Kidney (tissue), 14 donors: ENCODE data around the gene TBCD. TPM values are rescaled to one million over a fixed set of nuclear protein-coding genes. Genes with fewer than 3 reads are reported as not detected.

Source experiments
- DNase-seq, 5 donors: peaks; one replicate each; pipeline ENCODE4 v3.0.0-alpha.2; 2013 to 2020
- FAIRE-seq: peaks from 2 replicates; lab custom pipeline; 2012; peaks lifted over from hg19 to GRCh38; lab: Jason Lieb, UNC
- H3K27ac ChIP-seq, 2 donors: one replicate each; pipeline ENCODE4 v1.7.0; 2013; ENCODE audit warnings: low read depth in 2 of 2, low read length in 2 of 2, inconsistent platforms in 1 of 2
- H3K27me3 ChIP-seq: one replicate; pipeline ENCODE4 v1.7.1; 2013; ENCODE audit warnings: low read length, inconsistent platforms; ENCODE audit not compliant: control insufficient read depth, insufficient read depth
- H3K36me3 ChIP-seq, 3 donors: one replicate each; pipeline versions ENCODE4 v1.7.0 to v1.7.1; 2013; ENCODE audit warnings: low read length in 3 of 3, control low read depth in 1 of 3, inconsistent platforms in 1 of 3; ENCODE audit not compliant: insufficient read depth in 3 of 3, control insufficient read depth in 2 of 3
- H3K4me1 ChIP-seq, 3 donors: one replicate each; pipeline versions ENCODE4 v1.7.0 to v1.7.1; 2013; ENCODE audit warnings: low read length in 3 of 3, inconsistent platforms in 1 of 3, low read depth in 1 of 3; ENCODE audit not compliant: control insufficient read depth in 2 of 3, insufficient read depth in 2 of 3
- H3K4me3 ChIP-seq, 3 donors: one replicate each; pipeline versions ENCODE4 v1.7.0 to v1.8.1; 2013; ENCODE audit warnings: low read length in 3 of 3, control low read depth in 1 of 3, inconsistent platforms in 1 of 3
- H3K9ac ChIP-seq, 3 donors: one replicate each; pipeline versions ENCODE4 v1.7.0 to v1.7.1; 2013; ENCODE audit warnings: low read length in 3 of 3, control low read depth in 1 of 3, inconsistent platforms in 1 of 3
- H3K9me3 ChIP-seq, 3 donors: one replicate each; pipeline versions ENCODE4 v1.7.0 to v1.7.1; 2013; ENCODE audit warnings: low read length in 3 of 3, control low read depth in 1 of 3, inconsistent platforms in 1 of 3; ENCODE audit not compliant: control insufficient read depth in 2 of 3, insufficient read depth in 1 of 3
- CTCF ChIP-seq: IDR thresholded peaks from 3 replicates; pipeline ENCODE4 v1.5.1; 2012; ENCODE audit warnings: mild to moderate bottlenecking, moderate library complexity, borderline replicate concordance; ENCODE audit not compliant: insufficient read depth; ENCODE audit errors: extremely low read depth
- intact Hi-C: fragments of 100-400 bp; cut with DNase I; formaldehyde crosslinking; loops from one replicate; pipeline ENCODE4 v1.11.1; 2022
- polyA plus RNA-seq: library from polyadenylated mRNA; stranded (reverse); fragments of 350-450 nt; fragmentation: Illumina TruSeq; extraction: RNeasy Lipid Tissue Mini Kit (QIAGEN cat#74804); gene quantifications from one replicate; pipeline ENCODE4 v1.2.3, GENCODE V29; 2014; ENCODE audit warnings: low read depth, low replicate concordance; ENCODE audit not compliant: insufficient read depth
- total RNA-seq: library from RNA; stranded (reverse); fragmentation: NEBNext Ultra II Directional; extraction: Animal tissue kit (Norgen Biotek cat#: 25700); gene quantifications from one replicate; pipeline ENCODE4 v1.2.1, GENCODE V29; 2021
- donor health status: control.
- donor health status: control.
- donor health status: control.
- donor health status: control.
- donor health status: control.
- donor health status: DM: yes; HTN: yes; CAD: no.
- donor health status: Normal renal cell carcinoma (clear cell type).

Gene TBCD
- total and polyA plus RNA-seq, 2 donors from 2014 or later, result 72.8 to 78.7 TPM

- FAIRE-seq (no peak), DNase-seq (peak in 1 of 5 donors; percentile 57)
- no peak overlapping the region for H3K27ac ChIP-seq
- no peak overlapping the region for H3K9ac ChIP-seq
- no peak for TF ChIP-seq CTCF
- no peaks in the 10 kb centered on the region for H3K4me1 ChIP-seq
- H3K27me3 ChIP-seq, result no peaks in the 10 kb centered on the region
- no peak overlapping the region for H3K4me3 ChIP-seq
- H3K9me3 ChIP-seq, result no peaks in the 10 kb centered on the region
- H3K36me3 ChIP-seq, result peaks cover 0 to 6% (median 2%) of the 10 kb centered on the region in 3 donors
- intact Hi-C loops, result loop anchor here (10.0 kb wide), 1 partner anchor 106 kb away; no protein-coding TSS in a partner anchor
Observed at GRCh38 chr17:82910770-82911169, 158.9 kb downstream of the TBCD start.

GRCh38 chr17:82911822-82912221 lies 160.0 kb downstream of the TBCD start:
- Histone ChIP-seq H3K4me3 (no peak overlapping the region), H3K36me3 (no peaks in the 10 kb centered on the region), H3K27ac (no peak overlapping the region), H3K9ac (no peak overlapping the region), H3K9me3 (no peaks in the 10 kb centered on the region), H3K4me1 (no peaks in the 10 kb centered on the region), H3K27me3 (no peaks in the 10 kb centered on the region)
- intact Hi-C loops, result loop anchor here (10.0 kb wide), 1 partner anchor 107 kb away; no protein-coding TSS in a partner anchor
- no peak for TF ChIP-seq CTCF
- FAIRE-seq (no peak), DNase-seq (peak in 1 of 5 donors; percentile 70)

- no peaks in the 10 kb centered on the region for H3K4me1 ChIP-seq
- FAIRE-seq (no peak), DNase-seq (peak in 1 of 5 donors; percentile 64)
- H3K27ac ChIP-seq, result no peak overlapping the region
- H3K36me3 ChIP-seq, result no peaks in the 10 kb centered on the region
- no peaks in the 10 kb centered on the region for H3K27me3 ChIP-seq
- no peak for TF ChIP-seq CTCF
- no peaks in the 10 kb centered on the region for H3K9me3 ChIP-seq
- H3K9ac ChIP-seq, result no peak overlapping the region
- intact Hi-C loops, result loop anchor here (10.0 kb wide), 1 partner anchor 108 kb away; no protein-coding TSS in a partner anchor
- no peak overlapping the region for H3K4me3 ChIP-seq
Observed at GRCh38 chr17:82912484-82913089, 160.7 kb downstream of the TBCD start.
